K562 (cell line): ENCODE measurements around the gene STK11. TPM values are rescaled to one million over a fixed set of nuclear protein-coding genes. Genes with fewer than 3 reads are reported as not detected.

Experiments
- polyA plus RNA-seq, 8 experiments: library from polyadenylated mRNA; depleted of rRNA in 4 of 8; stranded (reverse) in 5 of 8; unstranded in 3 of 8; fragments of >200 nt; fragmentation: Nextera tagmentation in 2 of 8; fragmentation: Illumina TruSeq in 1 of 8; extraction: Ambion mirVana in 2 of 8; extraction: Trizol in 1 of 8; gene quantifications; 2 replicates each; pipeline versions ENCODE4 v1.2.1 to v1.2.3, GENCODE V29; 2011 to 2014; ENCODE audit warnings: inconsistent platforms in 1 of 8, missing spikeins in 1 of 8
- total RNA-seq, 7 experiments: library from RNA; depleted of rRNA in 6 of 7; stranded (reverse); fragments of >200 nt in 6 of 7; fragmentation: Illumina TruSeq in 2 of 7; extraction: Trizol in 2 of 7; gene quantifications; 2 replicates each; pipeline versions ENCODE4 v1.2.1 to v1.2.3, GENCODE V29; 2011 to 2021; ENCODE audit warnings: low replicate concordance in 1 of 7
- TF ChIP-seq, protein P1 (sequence below), 2 experiments: fragments of 450-650 bp; formaldehyde crosslinking in 1 of 2; IDR thresholded peaks; 2 replicates each; pipeline versions ENCODE4 v1.4.0 to v1.6.1; 2014 to 2020; ENCODE audit warnings: mild to moderate bottlenecking in 2 of 2, borderline replicate concordance in 1 of 2, low read depth in 1 of 2

The STK11 gene
- total and polyA plus RNA-seq, 9 of the 15 experiments (the other 6 are each of a cell fraction or from before 2014, with no cell fraction given) = 0.15 to 96.5 (median 31.7) TPM

DNA sequence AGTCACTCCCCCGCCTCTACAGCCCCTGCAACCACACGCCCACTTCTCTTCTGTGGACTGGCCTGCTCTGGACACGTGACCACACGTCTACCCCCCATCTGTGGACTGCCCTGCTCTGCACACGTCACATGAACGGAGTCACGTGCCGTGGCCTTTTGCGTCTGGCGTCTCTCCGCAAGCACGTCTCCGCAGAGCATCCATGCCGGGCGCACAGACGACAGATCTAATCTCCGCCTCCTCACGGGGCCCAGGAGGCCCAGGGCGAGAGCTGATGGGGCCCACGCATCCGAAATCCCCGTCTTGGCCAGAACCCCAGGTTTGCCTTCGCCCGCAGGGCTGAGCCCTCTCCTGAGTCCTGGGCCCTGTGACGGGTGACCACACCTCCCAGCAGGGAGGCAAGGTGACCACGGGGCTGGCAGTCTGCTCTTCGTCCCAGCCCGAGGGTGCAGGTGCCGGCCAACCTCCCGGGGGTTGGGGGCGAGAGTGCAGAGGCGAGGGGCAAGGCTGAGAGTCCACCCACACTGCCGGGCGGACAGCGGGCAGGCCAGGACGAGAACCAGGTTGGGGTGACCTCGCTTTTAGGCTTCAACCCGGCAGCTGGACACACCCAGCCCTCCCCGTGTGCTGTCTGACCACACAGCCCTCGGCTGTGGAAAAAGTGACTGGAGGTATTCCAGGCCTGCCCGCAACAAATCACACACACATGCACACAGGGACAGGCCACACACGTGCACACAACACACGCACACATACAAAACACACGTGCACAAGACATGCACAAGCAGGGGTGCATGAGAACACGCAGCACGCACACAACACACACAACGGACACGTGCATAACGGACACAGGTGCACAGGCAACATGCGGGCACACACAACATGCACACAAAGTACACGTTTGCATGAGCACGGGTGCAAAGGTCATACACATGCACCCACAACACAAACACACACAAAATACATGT lies 35.4 kb upstream of the STK11 start (continued):
- TF ChIP-seq, protein P1, sequence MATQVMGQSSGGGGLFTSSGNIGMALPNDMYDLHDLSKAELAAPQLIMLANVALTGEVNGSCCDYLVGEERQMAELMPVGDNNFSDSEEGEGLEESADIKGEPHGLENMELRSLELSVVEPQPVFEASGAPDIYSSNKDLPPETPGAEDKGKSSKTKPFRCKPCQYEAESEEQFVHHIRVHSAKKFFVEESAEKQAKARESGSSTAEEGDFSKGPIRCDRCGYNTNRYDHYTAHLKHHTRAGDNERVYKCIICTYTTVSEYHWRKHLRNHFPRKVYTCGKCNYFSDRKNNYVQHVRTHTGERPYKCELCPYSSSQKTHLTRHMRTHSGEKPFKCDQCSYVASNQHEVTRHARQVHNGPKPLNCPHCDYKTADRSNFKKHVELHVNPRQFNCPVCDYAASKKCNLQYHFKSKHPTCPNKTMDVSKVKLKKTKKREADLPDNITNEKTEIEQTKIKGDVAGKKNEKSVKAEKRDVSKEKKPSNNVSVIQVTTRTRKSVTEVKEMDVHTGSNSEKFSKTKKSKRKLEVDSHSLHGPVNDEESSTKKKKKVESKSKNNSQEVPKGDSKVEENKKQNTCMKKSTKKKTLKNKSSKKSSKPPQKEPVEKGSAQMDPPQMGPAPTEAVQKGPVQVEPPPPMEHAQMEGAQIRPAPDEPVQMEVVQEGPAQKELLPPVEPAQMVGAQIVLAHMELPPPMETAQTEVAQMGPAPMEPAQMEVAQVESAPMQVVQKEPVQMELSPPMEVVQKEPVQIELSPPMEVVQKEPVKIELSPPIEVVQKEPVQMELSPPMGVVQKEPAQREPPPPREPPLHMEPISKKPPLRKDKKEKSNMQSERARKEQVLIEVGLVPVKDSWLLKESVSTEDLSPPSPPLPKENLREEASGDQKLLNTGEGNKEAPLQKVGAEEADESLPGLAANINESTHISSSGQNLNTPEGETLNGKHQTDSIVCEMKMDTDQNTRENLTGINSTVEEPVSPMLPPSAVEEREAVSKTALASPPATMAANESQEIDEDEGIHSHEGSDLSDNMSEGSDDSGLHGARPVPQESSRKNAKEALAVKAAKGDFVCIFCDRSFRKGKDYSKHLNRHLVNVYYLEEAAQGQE (IDR thresholded peaks at IDR 0.05; ENCODE audit: borderline replicate concordance) = peak; percentile 73
- TF ChIP-seq, protein P1 (CRISPR knock-in tag; IDR thresholded peaks at IDR 0.05; ENCODE audit: low read depth) = no peak
- TF ChIP-seq, all 486 proteins: peak for 40
